ENCODE results near the gene PLXDC2. TPM values are rescaled to one million over a fixed set of nuclear protein-coding genes. Genes with fewer than 3 reads are reported as not detected.

PLXDC2 gene
- total RNA-seq, 1 donor from 2014 or later: not detected

DNA sequence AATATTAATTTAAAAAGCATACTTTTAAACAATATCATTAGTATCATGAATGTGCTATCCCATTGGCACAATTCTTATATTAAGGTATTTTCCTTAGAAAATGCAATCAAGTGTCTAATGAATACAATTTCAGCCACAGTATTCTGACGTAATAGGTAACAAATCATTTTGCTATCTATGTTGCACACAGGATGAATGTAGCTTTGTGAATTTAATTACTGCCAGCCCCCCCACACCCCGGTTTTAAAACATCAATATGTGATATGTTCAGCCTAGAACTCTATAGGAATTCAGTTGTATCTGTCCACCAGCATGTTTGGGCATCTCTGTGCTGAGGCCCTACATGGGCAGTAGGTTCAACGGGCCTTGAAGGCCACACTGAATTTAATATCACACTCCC is 274.6 kb downstream of the PLXDC2 start:
- no peaks in the 10 kb centered on the region for H3K36me3 Mint-ChIP-seq (ENCODE audit: low read depth)
- H3K4me3 Mint-ChIP-seq: no peak overlapping the region
- peaks cover 4% of the 10 kb centered on the region for H3K9me3 Mint-ChIP-seq
- H3K27me3 Mint-ChIP-seq: no peaks in the 10 kb centered on the region
- no peaks in the 10 kb centered on the region for H3K4me1 Mint-ChIP-seq
- H3K27ac Mint-ChIP-seq: no peak overlapping the region
- no peak for DNase-seq
- intact Hi-C loops (cut with micrococcal nuclease): no loop called here

- intact Hi-C loops (cut with micrococcal nuclease): no loop called here
- H3K27ac Mint-ChIP-seq: no peak overlapping the region
These were observed 275.5 kb downstream of the PLXDC2 start for GRCh38 chr10:20091698-20092097.

GRCh38 chr10:20093600-20093999 is 277.4 kb downstream of the PLXDC2 start:
- no peaks in the 10 kb centered on the region for H3K27me3 Mint-ChIP-seq
- intact Hi-C loops (cut with micrococcal nuclease): no loop called here
- no peak overlapping the region for H3K4me3 Mint-ChIP-seq
- peaks cover 4% of the 10 kb centered on the region for H3K9me3 Mint-ChIP-seq
- H3K27ac Mint-ChIP-seq: no peak overlapping the region
- no peak for DNase-seq
- H3K4me1 Mint-ChIP-seq: no peaks in the 10 kb centered on the region
- H3K36me3 Mint-ChIP-seq (ENCODE audit: low read depth): no peaks in the 10 kb centered on the region

More at GRCh38 chr10:20091698-20092097, 275.5 kb downstream of the PLXDC2 start:
- peaks cover 4% of the 10 kb centered on the region for H3K9me3 Mint-ChIP-seq
- no peak for DNase-seq
- H3K4me3 Mint-ChIP-seq: no peak overlapping the region
- no peaks in the 10 kb centered on the region for H3K27me3 Mint-ChIP-seq
- H3K36me3 Mint-ChIP-seq (ENCODE audit: low read depth): no peaks in the 10 kb centered on the region
- no peaks in the 10 kb centered on the region for H3K4me1 Mint-ChIP-seq

GRCh38 chr10:20094226-20094976 is 278.2 kb downstream of the PLXDC2 start:
- Mint-ChIP-seq H3K4me3 (no peak overlapping the region), H3K27me3 (no peaks in the 10 kb centered on the region), H3K4me1 (no peaks in the 10 kb centered on the region), H3K27ac (no peak overlapping the region), H3K9me3 (peaks cover 4% of the 10 kb centered on the region), H3K36me3 (ENCODE audit: low read depth) (no peaks in the 10 kb centered on the region)
- intact Hi-C loops (cut with micrococcal nuclease): no loop called here
- DNase-seq: no peak

- H3K36me3 Mint-ChIP-seq (ENCODE audit: low read depth): no peaks in the 10 kb centered on the region
- no peak overlapping the region for H3K4me3 Mint-ChIP-seq
- no peak overlapping the region for H3K27ac Mint-ChIP-seq
- intact Hi-C loops (cut with micrococcal nuclease): no loop called here
- H3K27me3 Mint-ChIP-seq: no peaks in the 10 kb centered on the region
- H3K9me3 Mint-ChIP-seq: peaks cover 9% of the 10 kb centered on the region
- no peaks in the 10 kb centered on the region for H3K4me1 Mint-ChIP-seq
- DNase-seq: no peak
These were observed 283.9 kb downstream of the PLXDC2 start for GRCh38 chr10:20100171-20100570.

GRCh38 chr10:20105236-20105635 is 289.0 kb downstream of the PLXDC2 start:
- no peaks in the 10 kb centered on the region for H3K36me3 Mint-ChIP-seq (ENCODE audit: low read depth)
- no peak for DNase-seq
- intact Hi-C loops (cut with micrococcal nuclease): no loop called here
- no peak overlapping the region for H3K4me3 Mint-ChIP-seq
- H3K9me3 Mint-ChIP-seq: peaks cover 6% of the 10 kb centered on the region
- no peaks in the 10 kb centered on the region for H3K27me3 Mint-ChIP-seq
- no peaks in the 10 kb centered on the region for H3K4me1 Mint-ChIP-seq
- no peak overlapping the region for H3K27ac Mint-ChIP-seq

GRCh38 chr10:20105931-20106330 is 289.7 kb downstream of the PLXDC2 start:
- H3K9me3 Mint-ChIP-seq: peaks cover 6% of the 10 kb centered on the region
- H3K27me3 Mint-ChIP-seq: no peaks in the 10 kb centered on the region
- H3K4me3 Mint-ChIP-seq: no peak overlapping the region
- no peak overlapping the region for H3K27ac Mint-ChIP-seq
- H3K4me1 Mint-ChIP-seq: no peaks in the 10 kb centered on the region
- intact Hi-C loops (cut with micrococcal nuclease): no loop called here
- H3K36me3 Mint-ChIP-seq (ENCODE audit: low read depth): no peaks in the 10 kb centered on the region
- no peak for DNase-seq

- peaks cover 3% of the 10 kb centered on the region for H3K9me3 Mint-ChIP-seq
- H3K4me3 Mint-ChIP-seq: no peak overlapping the region
- H3K27ac Mint-ChIP-seq: no peak overlapping the region
- H3K4me1 Mint-ChIP-seq: no peaks in the 10 kb centered on the region
- H3K36me3 Mint-ChIP-seq (ENCODE audit: low read depth): no peaks in the 10 kb centered on the region
- no peak for DNase-seq
- intact Hi-C loops (cut with micrococcal nuclease): no loop called here
- H3K27me3 Mint-ChIP-seq: no peaks in the 10 kb centered on the region
These were observed 291.8 kb downstream of the PLXDC2 start for GRCh38 chr10:20108021-20108420.

DNA sequence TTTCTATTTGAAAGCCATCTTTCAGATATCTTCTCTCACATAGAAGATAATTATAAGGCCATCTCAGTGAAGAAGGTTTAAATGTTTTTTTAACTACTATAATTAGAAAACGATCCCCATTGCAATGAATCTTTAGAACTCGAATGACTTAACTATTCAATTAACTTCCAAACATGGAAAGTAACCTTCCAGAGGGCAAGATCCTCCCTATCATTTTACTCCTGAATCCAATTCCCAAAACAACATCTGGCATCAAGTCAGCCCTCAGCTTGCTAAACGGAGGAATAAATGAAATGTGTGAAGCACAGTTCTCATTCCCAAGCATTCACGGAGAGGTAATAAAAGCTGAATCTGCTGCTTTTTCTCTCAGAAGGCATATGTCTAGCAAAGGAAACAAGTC is 293.4 kb downstream of the PLXDC2 start:
- Mint-ChIP-seq H3K4me1 (no peaks in the 10 kb centered on the region), H3K27me3 (no peaks in the 10 kb centered on the region), H3K4me3 (no peak overlapping the region), H3K36me3 (ENCODE audit: low read depth) (no peaks in the 10 kb centered on the region), H3K27ac (no peak overlapping the region), H3K9me3 (no peaks in the 10 kb centered on the region)
- DNase-seq: no peak
- intact Hi-C loops (cut with micrococcal nuclease): no loop called here

DNA sequence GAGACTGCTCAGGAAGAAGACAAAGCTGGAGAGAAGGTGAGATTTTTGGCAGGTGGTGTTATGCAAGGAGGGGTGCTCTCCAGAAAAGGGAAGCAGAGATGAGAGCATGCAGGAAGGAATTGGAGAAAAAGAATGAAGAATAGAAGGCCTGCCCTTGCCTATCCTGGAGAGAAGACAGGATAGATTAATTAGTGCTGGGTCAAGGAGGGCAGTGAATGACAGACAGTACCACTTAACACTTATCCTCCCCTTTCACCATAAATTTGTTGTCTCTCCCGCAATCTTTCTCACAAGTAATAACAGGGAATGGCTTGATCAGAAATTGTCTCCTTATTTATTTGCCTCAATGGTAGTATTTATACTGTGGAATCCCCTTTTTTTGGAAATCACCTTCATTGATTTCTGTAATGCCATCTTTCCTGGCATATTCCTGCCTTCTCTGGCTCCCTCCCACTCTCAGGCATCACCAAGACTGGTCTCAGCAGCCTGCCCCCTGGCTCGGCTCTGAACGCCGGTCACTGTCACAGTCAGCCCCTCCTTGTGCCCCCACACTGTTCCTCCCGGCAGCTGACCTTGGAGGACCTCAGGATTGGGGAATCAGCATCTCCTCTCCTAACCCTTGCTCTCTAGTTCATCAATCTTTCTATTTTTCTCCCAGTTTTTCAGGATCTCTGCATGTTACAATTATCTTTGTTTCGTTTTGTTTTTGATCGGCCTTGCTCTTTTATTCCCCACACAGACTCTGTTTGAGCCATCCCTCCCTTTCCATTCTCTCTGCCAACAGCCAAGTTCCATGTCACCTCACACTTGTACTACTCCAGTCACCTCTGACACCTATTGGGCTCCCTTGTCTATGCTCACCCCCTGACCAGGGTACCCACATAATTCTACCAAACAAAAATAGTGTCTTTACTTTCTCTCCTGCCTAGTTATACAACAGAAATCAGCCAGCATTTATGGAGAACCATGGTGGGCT is 294.2 kb downstream of the PLXDC2 start:
- H3K36me3 Mint-ChIP-seq (ENCODE audit: low read depth): no peaks in the 10 kb centered on the region
- H3K27me3 Mint-ChIP-seq: no peaks in the 10 kb centered on the region
- DNase-seq: no peak
- H3K4me1 Mint-ChIP-seq: no peaks in the 10 kb centered on the region
- intact Hi-C loops (cut with micrococcal nuclease): no loop called here
- H3K27ac Mint-ChIP-seq: no peak overlapping the region
- no peak overlapping the region for H3K4me3 Mint-ChIP-seq
- no peaks in the 10 kb centered on the region for H3K9me3 Mint-ChIP-seq

GRCh38 chr10:20114179-20114578 is 297.9 kb downstream of the PLXDC2 start:
- no peaks in the 10 kb centered on the region for H3K4me1 Mint-ChIP-seq
- no peaks in the 10 kb centered on the region for H3K27me3 Mint-ChIP-seq
- DNase-seq: no peak
- H3K27ac Mint-ChIP-seq: no peak overlapping the region
- H3K9me3 Mint-ChIP-seq: peaks cover 3% of the 10 kb centered on the region
- no peak overlapping the region for H3K4me3 Mint-ChIP-seq
- intact Hi-C loops (cut with micrococcal nuclease): no loop called here
- no peaks in the 10 kb centered on the region for H3K36me3 Mint-ChIP-seq (ENCODE audit: low read depth)

- no peaks in the 10 kb centered on the region for H3K27me3 Mint-ChIP-seq
- no peak for DNase-seq
- intact Hi-C loops (cut with micrococcal nuclease): no loop called here
- H3K4me3 Mint-ChIP-seq: no peak overlapping the region
- H3K9me3 Mint-ChIP-seq: peaks cover 3% of the 10 kb centered on the region
- no peak overlapping the region for H3K27ac Mint-ChIP-seq
- H3K4me1 Mint-ChIP-seq: no peaks in the 10 kb centered on the region
- H3K36me3 Mint-ChIP-seq (ENCODE audit: low read depth): no peaks in the 10 kb centered on the region
These were observed 299.7 kb downstream of the PLXDC2 start for GRCh38 chr10:20115894-20116293.

GRCh38 chr10:20117471-20117870 is 301.2 kb downstream of the PLXDC2 start:
- Mint-ChIP-seq H3K9me3 (peaks cover 3% of the 10 kb centered on the region), H3K27me3 (no peaks in the 10 kb centered on the region), H3K27ac (no peak overlapping the region), H3K4me1 (no peaks in the 10 kb centered on the region), H3K36me3 (ENCODE audit: low read depth) (no peaks in the 10 kb centered on the region), H3K4me3 (no peak overlapping the region)
- intact Hi-C loops (cut with micrococcal nuclease): no loop called here
- DNase-seq: no peak

DNA sequence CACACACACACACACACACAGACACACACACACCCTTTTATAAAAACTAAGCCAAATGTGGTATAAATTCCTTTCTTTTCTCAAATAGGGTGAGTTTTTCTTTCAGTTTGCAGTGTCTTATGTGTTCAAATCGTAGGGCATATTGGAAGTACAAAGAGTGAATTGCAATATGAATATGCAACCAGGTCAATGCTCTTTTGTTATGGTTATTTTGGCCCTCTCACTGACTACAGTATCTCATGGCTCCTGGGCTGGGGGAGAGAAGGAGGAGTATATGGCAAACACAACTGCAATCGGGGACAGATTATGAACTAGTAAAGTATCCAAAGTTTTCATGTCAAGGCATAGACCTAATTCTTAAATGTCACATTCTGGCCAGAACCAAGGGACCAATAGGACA is 301.9 kb downstream of the PLXDC2 start:
- no peak overlapping the region for H3K27ac Mint-ChIP-seq
- no peak overlapping the region for H3K4me3 Mint-ChIP-seq
- no peaks in the 10 kb centered on the region for H3K27me3 Mint-ChIP-seq
- peaks cover 3% of the 10 kb centered on the region for H3K9me3 Mint-ChIP-seq
- H3K4me1 Mint-ChIP-seq: no peaks in the 10 kb centered on the region
- intact Hi-C loops (cut with micrococcal nuclease): no loop called here
- DNase-seq: no peak
- no peaks in the 10 kb centered on the region for H3K36me3 Mint-ChIP-seq (ENCODE audit: low read depth)

Measured in activated CD4-positive, alpha-beta T cell treated with anti-CD3 and anti-CD28 coated beads, Interleukin-2, amount 10 ng/mL, durations not matched to agents 24 days and 14 days (primary cell).